H1 (cell line): ENCODE results near the gene RAB40B. TPM values are rescaled to one million over a fixed set of nuclear protein-coding genes. Genes with fewer than 3 reads are reported as not detected.
A peak's percentile ranks its signal among the peaks of the same experiment; 100 is the strongest.

Experiments
- CTCF ChIA-PET: fragments of 300-600 bp; sonication (Branson Sonifier 250); formaldehyde crosslinking; loops from one replicate; lab custom pipeline; 2021; ENCODE audit not compliant: partially characterized antibody; lab: Charles Lee
- POLR2A ChIA-PET: fragments of 300-600 bp; sonication (Branson Sonifier 250); formaldehyde crosslinking; loops from one replicate; lab custom pipeline; 2021; ENCODE audit warnings: inconsistent platforms; ENCODE audit not compliant: partially characterized antibody; lab: Charles Lee
- DNase-seq, 2 experiments: peaks; one replicate each; pipeline versions ENCODE4 v3.0.0 to v3.0.0-alpha.2; 2010 to 2022; ENCODE audit warnings: low spot score in 2 of 2, low read depth in 1 of 2, mixed read lengths in 1 of 2
- FAIRE-seq: peaks from 2 replicates; lab custom pipeline; 2011; peaks lifted over from hg19 to GRCh38; lab: Jason Lieb, UNC
- H2AFZ ChIP-seq: 2 replicates; pipeline ENCODE4 v1.8.1; 2012; ENCODE audit warnings: low read length, inconsistent platforms
- H2AK5ac ChIP-seq: 2 replicates; pipeline ENCODE4 v1.6.1; 2013; ENCODE audit warnings: low read depth, low read length
- H2BK120ac ChIP-seq: replicated peaks from 2 replicates; pipeline ENCODE3; 2013; ENCODE audit warnings: low read depth, low read length, inconsistent platforms
- H2BK12ac ChIP-seq: 2 replicates; pipeline ENCODE4 v1.6.1; 2013; ENCODE audit warnings: low read depth, low read length
- H2BK15ac ChIP-seq: 2 replicates; pipeline ENCODE4 v1.6.1; 2013; ENCODE audit warnings: low read length
- H2BK20ac ChIP-seq: 2 replicates; pipeline ENCODE4 v1.6.1; 2013; ENCODE audit warnings: low read length
- H2BK5ac ChIP-seq: 2 replicates; pipeline ENCODE4 v1.6.1; 2013; ENCODE audit warnings: low read depth, low read length
- H3K14ac ChIP-seq: 2 replicates; pipeline ENCODE4 v1.6.1; 2013; ENCODE audit warnings: inconsistent platforms; ENCODE audit not compliant: insufficient read length
- H3K18ac ChIP-seq: 2 replicates; pipeline ENCODE4 v1.6.1; 2013; ENCODE audit warnings: low read length; ENCODE audit errors: extremely low read depth
- H3K23ac ChIP-seq: 2 replicates; pipeline ENCODE4 v1.6.1; 2013; ENCODE audit warnings: inconsistent platforms; ENCODE audit not compliant: insufficient read length
- H3K23me2 ChIP-seq: 2 replicates; pipeline ENCODE4 v1.6.1; 2013; ENCODE audit warnings: low read depth, low read length
- H3K27ac ChIP-seq: 2 replicates; pipeline ENCODE4 v1.6.1; 2011; ENCODE audit warnings: low read depth, low read length, inconsistent platforms
- H3K27me3 ChIP-seq, 4 experiments: replicated peaks in 1 of 4; 1 replicate in 1 of 4; 2 replicates in 3 of 4; pipeline versions ENCODE4 v1.6.1 to v1.8.1; 2011 to 2013; ENCODE audit warnings: low read length in 3 of 4, mild to moderate bottlenecking in 3 of 4, inconsistent platforms in 2 of 4, mixed read lengths in 2 of 4, moderate library complexity in 1 of 4; ENCODE audit not compliant: control insufficient read depth in 3 of 4, insufficient read depth in 3 of 4; ENCODE audit errors: extremely low read depth in 1 of 4
- H3K36me3 ChIP-seq, 4 experiments: 2 replicates each; pipeline versions ENCODE4 v1.6.1 to v1.8.1; 2011 to 2013; ENCODE audit warnings: mild to moderate bottlenecking in 4 of 4, low read length in 3 of 4, moderate library complexity in 2 of 4, control low read depth in 1 of 4, inconsistent platforms in 1 of 4; ENCODE audit not compliant: insufficient read depth in 4 of 4, control insufficient read depth in 2 of 4
- H3K4ac ChIP-seq: replicated peaks from 2 replicates; pipeline ENCODE3; 2013; ENCODE audit warnings: low read length, low read depth, mixed read lengths, inconsistent platforms; ENCODE audit not compliant: insufficient read length
- H3K4me1 ChIP-seq, 4 experiments: replicated peaks in 1 of 4; 1 replicate in 1 of 4; 2 replicates in 3 of 4; pipeline versions ENCODE4 v1.6.1 to v1.8.1; 2011 to 2013; ENCODE audit warnings: low read length in 3 of 4, inconsistent platforms in 2 of 4, mixed read lengths in 1 of 4; ENCODE audit not compliant: insufficient read depth in 4 of 4, control insufficient read depth in 3 of 4
- H3K4me2 ChIP-seq, 2 experiments: 2 replicates each; pipeline versions ENCODE4 v1.6.1 to v1.8.1; 2011 to 2013; ENCODE audit warnings: low read depth in 2 of 2, low read length in 2 of 2, control low read depth in 1 of 2, inconsistent platforms in 1 of 2, mild to moderate bottlenecking in 1 of 2; ENCODE audit not compliant: insufficient read depth in 1 of 2
- H3K4me3 ChIP-seq, 4 experiments: fragments of 200-600, 300-600 bp in 1 of 4; sonication (generic), shearing (Covaris generic), sonication (Bioruptor Twin) in 1 of 4; 2 replicates each; pipeline versions ENCODE4 v1.5.1 to v1.8.1; 2011 to 2016; ENCODE audit warnings: low read length in 4 of 4, low read depth in 3 of 4, control low read depth in 2 of 4, inconsistent platforms in 2 of 4, mild to moderate bottlenecking in 2 of 4, mixed read lengths in 1 of 4, moderate library complexity in 1 of 4; ENCODE audit not compliant: insufficient read depth in 2 of 4; ENCODE audit errors: extremely low read depth in 1 of 4
- H3K56ac ChIP-seq: replicated peaks from 2 replicates; pipeline ENCODE3; 2013; ENCODE audit warnings: low read depth, mild to moderate bottlenecking, mixed read lengths, low read length, inconsistent platforms; ENCODE audit not compliant: insufficient read length
- H3K79me1 ChIP-seq: 2 replicates; pipeline ENCODE4 v1.6.1; 2013; ENCODE audit warnings: low read depth, low read length, control low read depth
- H3K79me2 ChIP-seq, 2 experiments: 2 replicates each; pipeline versions ENCODE4 v1.6.1 to v1.8.1; 2012 to 2013; ENCODE audit warnings: low read length in 2 of 2, mild to moderate bottlenecking in 2 of 2, inconsistent platforms in 1 of 2; ENCODE audit not compliant: insufficient read depth in 2 of 2, control insufficient read depth in 1 of 2
- H3K9ac ChIP-seq, 4 experiments: replicated peaks in 1 of 4; 1 replicate in 1 of 4; 2 replicates in 3 of 4; pipeline versions ENCODE4 v1.6.1 to v1.8.1; 2011 to 2013; ENCODE audit warnings: low read depth in 3 of 4, low read length in 3 of 4, control low read depth in 2 of 4, mild to moderate bottlenecking in 2 of 4, moderate library complexity in 2 of 4, inconsistent platforms in 1 of 4; ENCODE audit errors: extremely low read depth in 1 of 4
- H3K9me3 ChIP-seq, 2 experiments: 2 replicates each; pipeline versions ENCODE4 v1.6.1 to v1.8.1; 2012 to 2013; ENCODE audit warnings: mild to moderate bottlenecking in 2 of 2, moderate library complexity in 2 of 2, control low read depth in 1 of 2, inconsistent platforms in 1 of 2, low read depth in 1 of 2, low read length in 1 of 2, mixed read lengths in 1 of 2; ENCODE audit not compliant: insufficient read depth in 2 of 2
- H4K20me1 ChIP-seq, 2 experiments: replicated peaks in 1 of 2; 2 replicates each; pipeline versions ENCODE3 to v1.8.1; 2011 to 2013; ENCODE audit warnings: inconsistent platforms in 2 of 2, low read length in 2 of 2, mild to moderate bottlenecking in 1 of 2; ENCODE audit not compliant: insufficient read depth in 2 of 2, control insufficient read depth in 1 of 2
- H4K5ac ChIP-seq: 2 replicates; pipeline ENCODE4 v1.6.1; 2013; ENCODE audit warnings: low read length, low read depth, mixed read lengths, inconsistent platforms; ENCODE audit not compliant: insufficient read length
- H4K8ac ChIP-seq: 2 replicates; pipeline ENCODE4 v1.8.0; 2013; ENCODE audit warnings: mild to moderate bottlenecking, moderate library complexity, low read length, inconsistent platforms; ENCODE audit not compliant: insufficient read depth; ENCODE audit errors: extremely low read depth
- H4K91ac ChIP-seq: replicated peaks from 2 replicates; pipeline ENCODE3; 2013; ENCODE audit warnings: low read length, mixed read lengths, inconsistent platforms; ENCODE audit not compliant: insufficient read length
- HDAC6 ChIP-seq: IDR thresholded peaks from one replicate; pipeline ENCODE4 v1.7.1; 2012; ENCODE audit warnings: low read depth, mild to moderate bottlenecking, inconsistent platforms, low read length, moderate library complexity
- POLR2AphosphoS5 ChIP-seq: IDR thresholded peaks from 2 replicates; pipeline ENCODE4 v1.6.1; 2011; ENCODE audit warnings: low read depth, low read length
- TEAD4 ChIP-seq: IDR thresholded peaks from 2 replicates; pipeline ENCODE4 v1.6.1; 2012; ENCODE audit warnings: low read depth, low read length, inconsistent platforms, mixed read lengths
- WGBS, 2 experiments: shearing (Covaris generic) in 1 of 2; methylation state at CpG; one replicate each; pipeline versions ENCODE4 v1.1.6 to v1.1.7; 2013 to 2015; ENCODE audit warnings: low lambda C conversion rate in 2 of 2, mixed read lengths in 2 of 2, inconsistent platforms in 1 of 2, low coverage in 1 of 2, missing lambda C conversion rate in 1 of 2; ENCODE audit not compliant: insufficient replicate concordance in 2 of 2, insufficient coverage in 1 of 2, insufficient read length in 1 of 2; ENCODE audit errors: extremely low coverage in 1 of 2, missing lambda C conversion rate in 1 of 2; 5-methylcytosine and 5-hydroxymethylcytosine counted together
- polyA plus RNA-seq, 7 experiments: library from polyadenylated mRNA; depleted of rRNA in 3 of 7; stranded (reverse) in 5 of 7; unstranded in 2 of 7; fragments of >200 nt in 5 of 7; fragments of 200-250 nt in 2 of 7; gene quantifications; 1 replicate in 5 of 7; 2 replicates in 1 of 7; 4 replicates in 1 of 7; pipeline versions ENCODE4 v1.2.1 to v1.2.3, GENCODE V29; 2011 to 2013; ENCODE audit warnings: missing spikeins in 2 of 7, mixed read lengths in 2 of 7
- total RNA-seq: library from RNA; stranded (reverse); fragmentation: NEBNext Ultra II Directional; extraction: Animal tissue kit (Norgen Biotek cat#: 25700); gene quantifications from 2 replicates; pipeline ENCODE4 v1.2.1, GENCODE V29; 2021
- TF ChIP-seq, protein P1 (sequence below): IDR thresholded peaks from 2 replicates; pipeline ENCODE4 v1.6.1; 2012; ENCODE audit warnings: inconsistent platforms

Gene RAB40B
- total and polyA plus RNA-seq, 2 of the 8 experiments (the other 6 are each of a cell fraction or from before 2014, with no cell fraction given) = 3.1 to 4.6 TPM

DNA sequence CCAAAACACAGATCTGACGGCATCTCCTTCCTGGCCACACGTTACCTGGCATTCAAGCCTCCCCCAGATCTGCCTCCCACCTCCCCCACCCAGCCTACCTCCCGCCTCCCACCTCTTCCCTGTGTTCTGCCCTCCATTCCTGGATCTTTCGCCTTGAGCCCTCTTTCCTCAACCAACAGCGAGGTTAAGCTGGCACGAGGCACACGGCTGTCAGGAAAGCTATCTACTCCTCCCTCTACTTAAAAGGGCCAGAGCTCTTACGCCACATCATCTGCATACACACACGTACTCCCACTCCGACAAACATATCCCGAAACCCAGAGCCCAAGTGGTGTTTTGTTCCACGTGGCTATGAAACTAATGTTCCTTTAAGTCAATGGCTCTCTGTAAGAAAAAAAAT is 68.3 kb downstream of the RAB40B start:
- POLR2A ChIA-PET = no interaction called here

More for the DNA sequence above, 68.3 kb downstream of the RAB40B start:
- no peak overlapping the region for H2BK120ac ChIP-seq
- WGBS, 2 experiments = 84% methylated on average over 12 of the region's 12 CpGs; no CpG with 5 or more reads in 1 of the 2 experiments
- no peak overlapping the region for H2BK12ac ChIP-seq
- H3K23me2 ChIP-seq = no peaks in the 10 kb centered on the region; the same call in 1 of the 2 replicates
- no peak overlapping the region for H4K5ac ChIP-seq
- H2BK5ac ChIP-seq = no peak overlapping the region
- no peak for TF ChIP-seq HDAC6
- TF ChIP-seq TEAD4 = no peak
- TF ChIP-seq POLR2AphosphoS5 = no peak
- TF ChIP-seq, protein P1, sequence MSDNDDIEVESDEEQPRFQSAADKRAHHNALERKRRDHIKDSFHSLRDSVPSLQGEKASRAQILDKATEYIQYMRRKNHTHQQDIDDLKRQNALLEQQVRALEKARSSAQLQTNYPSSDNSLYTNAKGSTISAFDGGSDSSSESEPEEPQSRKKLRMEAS = no peak
- no peaks in the 10 kb centered on the region for H3K27me3 ChIP-seq
- H3K79me2 ChIP-seq = peaks cover 4 to 47% of the 10 kb centered on the region in 2 experiments; a peak in 3 of 4 replicates
- no peak overlapping the region for H4K91ac ChIP-seq
- no peak overlapping the region for H3K23ac ChIP-seq
- DNase-seq (no peak), FAIRE-seq (no peak)
- H2BK15ac ChIP-seq = no peak overlapping the region
- no peak overlapping the region for H3K14ac ChIP-seq
- no peak overlapping the region; the same call in 1 of the 2 replicates for H2AK5ac ChIP-seq
- no peak overlapping the region for H3K4ac ChIP-seq
- no peaks in the 10 kb centered on the region for H3K4me1 ChIP-seq
- CTCF ChIA-PET = interaction anchor here (4.3 kb wide), 1 partner anchor 14 kb away, joined by 18 read pairs; no protein-coding TSS in a partner anchor
- H3K56ac ChIP-seq = no peak overlapping the region
- H4K20me1 ChIP-seq = peaks cover 5 to 23% of the 10 kb centered on the region in 2 experiments
- no peak overlapping the region for H2BK20ac ChIP-seq
- no peak overlapping the region; a peak in 1 of 7 replicates for H3K9ac ChIP-seq
- H3K4me3 ChIP-seq = no peak overlapping the region
- H3K27ac ChIP-seq = no peak overlapping the region
- H2AFZ ChIP-seq = no peak overlapping the region
- H3K18ac ChIP-seq = no peak overlapping the region
- no peaks in the 10 kb centered on the region for H3K9me3 ChIP-seq
- no peak overlapping the region for H3K4me2 ChIP-seq
- peaks cover 13% of the 10 kb centered on the region for H3K79me1 ChIP-seq
- H3K36me3 ChIP-seq = peaks cover 8 to 35% (median 12%) of the 10 kb centered on the region in 4 experiments
- peak overlapping the region; percentile 31; the same call in 1 of the 2 replicates for H4K8ac ChIP-seq
